Tibial nerve (tissue), 4 donors: ENCODE data around the gene SELENOS. TPM values are rescaled to one million over a fixed set of nuclear protein-coding genes. Genes with fewer than 3 reads are reported as not detected.

ENCODE experiments used
- DNase-seq, 2 donors: peaks; one replicate each; pipeline ENCODE4 v3.0.0-alpha.2; 2019; ENCODE audit warnings: low spot score in 2 of 2
- H3K27ac ChIP-seq, 4 donors: fragments of 200-600 bp; sonication (generic) in 3 of 4; one replicate each; pipeline ENCODE4 v1.5.1; 2017 to 2019; ENCODE audit warnings: mild to moderate bottlenecking in 1 of 4
- H3K27me3 ChIP-seq, 2 donors: fragments of 200-600 bp; sonication (generic) in 1 of 2; one replicate each; pipeline versions ENCODE4 v1.5.1 to v1.6.0; 2017 to 2019
- H3K36me3 ChIP-seq, 3 donors: fragments of 200-600 bp; sonication (generic); one replicate each; pipeline ENCODE4 v1.5.1; 2018 to 2019
- H3K4me1 ChIP-seq, 4 donors: fragments of 200-600 bp; sonication (generic) in 3 of 4; one replicate each; pipeline ENCODE4 v1.5.1; 2017 to 2019
- H3K4me3 ChIP-seq, 4 donors: fragments of 200-600 bp; sonication (generic) in 3 of 4; one replicate each; pipeline ENCODE4 v1.5.1; 2017 to 2019; ENCODE audit warnings: mild to moderate bottlenecking in 1 of 4, moderate library complexity in 1 of 4
- H3K9me3 ChIP-seq, 4 donors: fragments of 200-600 bp; sonication (generic) in 3 of 4; one replicate each; pipeline ENCODE4 v1.5.1; 2017 to 2019
- EP300 ChIP-seq, 2 donors: sonication (generic); formaldehyde crosslinking; IDR thresholded peaks; one replicate each; pipeline ENCODE4 v1.6.1; 2017; ENCODE audit warnings: antibody characterized with exemption in 2 of 2, mild to moderate bottlenecking in 1 of 2
- POLR2A ChIP-seq, 2 donors: fragments of 450-650 bp; IDR thresholded peaks; one replicate each; pipeline ENCODE4 v1.6.1; 2017; ENCODE audit warnings: antibody characterized with exemption in 2 of 2, mild to moderate bottlenecking in 2 of 2, moderate library complexity in 2 of 2
- WGBS, 2 donors: methylation state at CpG; one replicate each; pipeline ENCODE4 v1.1.5; 2018; 5-methylcytosine and 5-hydroxymethylcytosine counted together
- total RNA-seq, 4 donors: library from RNA; depleted of rRNA; stranded (reverse); fragments of >200 nt; gene quantifications; one replicate each; pipeline ENCODE4 v1.1.0, GENCODE V29; 2016
- TF ChIP-seq, protein P1 (sequence below), 5 experiments: fragments of 200-600 bp in 3 of 5; fragments of 450-650 bp in 2 of 5; sonication (generic) in 3 of 5; IDR thresholded peaks; one replicate each; pipeline ENCODE4 v1.5.1; 2016 to 2019; ENCODE audit warnings: antibody characterized with exemption in 5 of 5, mild to moderate bottlenecking in 3 of 5, moderate library complexity in 2 of 5

The SELENOS gene
- total RNA-seq, 4 donors from 2014 or later = 64.8 to 104 (median 88.0) TPM

DNA sequence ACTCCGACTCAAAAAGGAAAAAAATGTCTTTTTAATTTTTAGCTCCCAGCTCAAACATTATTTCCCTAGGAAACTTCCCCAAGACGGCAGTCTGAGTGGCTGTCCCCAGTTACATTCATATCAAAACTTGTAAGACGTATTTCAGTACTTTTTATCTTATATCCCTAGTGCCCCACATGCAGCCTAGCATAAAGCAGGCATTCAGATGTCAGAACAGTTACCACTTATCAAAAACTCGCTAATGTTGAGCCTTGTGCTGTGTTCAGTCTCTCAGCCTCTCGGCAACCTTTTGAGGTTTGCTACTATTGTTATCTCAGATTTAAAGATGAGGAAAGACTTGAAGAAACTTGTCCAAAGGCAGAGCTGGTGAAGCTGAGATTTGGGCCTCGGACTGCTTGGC, 6.6 kb upstream of the SELENOS start:
- DNase-seq = no peak
- Histone ChIP-seq H3K27me3 (no peaks in the 10 kb centered on the region), H3K9me3 (no peaks in the 10 kb centered on the region), H3K27ac (no peak overlapping the region), H3K4me1 (peaks cover 0 to 11% (median 0%) of the 10 kb centered on the region in 4 donors), H3K36me3 (peaks cover 0 to 91% (median 11%) of the 10 kb centered on the region in 3 donors), H3K4me3 (no peak overlapping the region)
- WGBS, 2 donors = 75 to 89% methylated on average over 6 of the region's 6 CpGs
- no peak for TF ChIP-seq POLR2A (IDR thresholded peaks at IDR 0.05)

- Histone ChIP-seq H3K4me3 (no peak overlapping the region), H3K27me3 (no peaks in the 10 kb centered on the region), H3K27ac (no peak overlapping the region), H3K36me3 (peaks cover 0 to 57% (median 4%) of the 10 kb centered on the region in 3 donors), H3K9me3 (no peaks in the 10 kb centered on the region), H3K4me1 (peaks cover 0 to 22% (median 15%) of the 10 kb centered on the region in 4 donors)
- TF ChIP-seq EP300 (IDR thresholded peaks at IDR 0.05) = no peak
- TF ChIP-seq POLR2A (IDR thresholded peaks at IDR 0.05) = no peak
- TF ChIP-seq, protein P1, sequence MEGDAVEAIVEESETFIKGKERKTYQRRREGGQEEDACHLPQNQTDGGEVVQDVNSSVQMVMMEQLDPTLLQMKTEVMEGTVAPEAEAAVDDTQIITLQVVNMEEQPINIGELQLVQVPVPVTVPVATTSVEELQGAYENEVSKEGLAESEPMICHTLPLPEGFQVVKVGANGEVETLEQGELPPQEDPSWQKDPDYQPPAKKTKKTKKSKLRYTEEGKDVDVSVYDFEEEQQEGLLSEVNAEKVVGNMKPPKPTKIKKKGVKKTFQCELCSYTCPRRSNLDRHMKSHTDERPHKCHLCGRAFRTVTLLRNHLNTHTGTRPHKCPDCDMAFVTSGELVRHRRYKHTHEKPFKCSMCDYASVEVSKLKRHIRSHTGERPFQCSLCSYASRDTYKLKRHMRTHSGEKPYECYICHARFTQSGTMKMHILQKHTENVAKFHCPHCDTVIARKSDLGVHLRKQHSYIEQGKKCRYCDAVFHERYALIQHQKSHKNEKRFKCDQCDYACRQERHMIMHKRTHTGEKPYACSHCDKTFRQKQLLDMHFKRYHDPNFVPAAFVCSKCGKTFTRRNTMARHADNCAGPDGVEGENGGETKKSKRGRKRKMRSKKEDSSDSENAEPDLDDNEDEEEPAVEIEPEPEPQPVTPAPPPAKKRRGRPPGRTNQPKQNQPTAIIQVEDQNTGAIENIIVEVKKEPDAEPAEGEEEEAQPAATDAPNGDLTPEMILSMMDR (IDR thresholded peaks at IDR 0.05) = no peak
- no peak for DNase-seq
- WGBS, 2 donors = 95 to 100% methylated on average over 2 of the region's 2 CpGs
These were observed 2.7 kb upstream of the SELENOS start for GRCh38 chr15:101280007-101280406.

GRCh38 chr15:101277943-101278564, 769 bp upstream of the SELENOS start:
- H3K36me3 ChIP-seq = peaks cover 6 to 57% (median 11%) of the 10 kb centered on the region in 3 donors
- no peaks in the 10 kb centered on the region for H3K9me3 ChIP-seq
- TF ChIP-seq, protein P1 (IDR thresholded peaks at IDR 0.05) = no peak
- TF ChIP-seq EP300 (IDR thresholded peaks at IDR 0.05) = no peak
- no peak for TF ChIP-seq POLR2A (IDR thresholded peaks at IDR 0.05)
- no peaks in the 10 kb centered on the region for H3K27me3 ChIP-seq
- WGBS, 2 donors = 79 to 87% methylated on average over 12 of the region's 12 CpGs
- H3K4me1 ChIP-seq = peaks cover 0 to 22% (median 15%) of the 10 kb centered on the region in 4 donors
- H3K4me3 ChIP-seq = peak overlapping the region; percentile 66 to 97 (median 88)
- no peak for DNase-seq
- H3K27ac ChIP-seq = peak overlapping the region; percentile 54 to 92 (median 91)

DNA sequence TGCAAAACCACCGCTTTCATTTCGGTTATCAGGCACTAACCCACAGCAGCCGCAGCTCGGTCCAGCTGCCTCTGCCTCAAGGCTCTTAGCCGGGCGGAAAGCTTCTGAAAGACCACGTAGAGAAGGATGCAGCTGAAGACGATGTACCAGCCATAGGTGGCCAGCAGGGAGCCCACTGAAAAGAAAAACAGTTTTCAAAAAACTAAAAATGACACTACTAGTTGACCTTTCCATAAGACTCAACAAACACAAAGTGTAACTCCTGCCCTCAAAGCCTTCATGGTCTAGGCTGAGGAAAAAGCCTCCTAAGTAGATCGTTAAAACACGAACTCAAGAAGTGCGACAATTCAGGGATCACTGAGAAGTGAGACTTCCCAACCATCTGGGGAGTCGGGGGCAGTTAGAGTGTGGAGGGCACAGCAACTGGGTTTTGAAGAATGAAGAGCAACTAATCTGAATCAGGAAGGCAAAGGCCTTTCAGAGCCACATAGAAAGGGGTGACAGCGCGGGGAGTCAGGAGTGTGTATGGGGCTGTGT, 716 bp downstream of the SELENOS start:
- TF ChIP-seq, protein P1 (IDR thresholded peaks at IDR 0.05) = peak in 3 of 5 experiments; percentile 15 to 28 (median 24)
- no peak for TF ChIP-seq POLR2A (IDR thresholded peaks at IDR 0.05)
- no peak for TF ChIP-seq EP300 (IDR thresholded peaks at IDR 0.05)
- H3K4me1 ChIP-seq = peaks cover 0 to 22% (median 15%) of the 10 kb centered on the region in 4 donors
- H3K9me3 ChIP-seq = no peaks in the 10 kb centered on the region
- no peak for DNase-seq
- H3K36me3 ChIP-seq = peaks cover 6 to 57% (median 23%) of the 10 kb centered on the region in 3 donors
- 16% methylated on average over 14 of the region's 14 CpGs for WGBS, 2 donors
- H3K27ac ChIP-seq = peak overlapping the region; percentile 68 to 92 (median 91)
- peak overlapping the region; percentile 66 to 97 (median 88) for H3K4me3 ChIP-seq
- no peaks in the 10 kb centered on the region for H3K27me3 ChIP-seq

DNA sequence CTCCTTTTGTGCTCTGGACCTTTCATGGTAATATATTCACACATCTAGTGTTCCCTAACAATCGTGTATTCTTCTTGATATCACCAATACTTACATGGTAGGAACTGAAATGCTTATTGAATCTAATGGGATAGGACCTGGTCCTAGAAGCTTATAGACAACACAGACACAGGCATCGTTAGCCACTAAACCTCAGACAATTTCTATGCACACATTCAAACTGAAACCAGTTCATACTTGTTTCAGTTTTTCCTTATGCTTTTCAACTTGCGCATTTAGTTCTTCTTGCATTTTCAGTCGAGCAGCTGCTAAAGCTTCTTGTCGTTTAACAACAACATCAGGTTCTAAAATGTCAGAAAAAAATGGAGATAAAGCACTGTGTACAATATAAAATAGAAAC, 2.3 kb downstream of the SELENOS start:
- no peak for DNase-seq
- TF ChIP-seq EP300 (IDR thresholded peaks at IDR 0.05) = no peak
- TF ChIP-seq POLR2A (IDR thresholded peaks at IDR 0.05) = no peak
- TF ChIP-seq, protein P1 (IDR thresholded peaks at IDR 0.05) = no peak
- peaks cover 0 to 22% (median 15%) of the 10 kb centered on the region in 4 donors for H3K4me1 ChIP-seq
- no peaks in the 10 kb centered on the region for H3K9me3 ChIP-seq
- H3K27ac ChIP-seq = peak overlapping the region in 1 of 4 donors; percentile 92
- 84 to 87% methylated on average over 5 of the region's 5 CpGs for WGBS, 2 donors
- H3K27me3 ChIP-seq = no peaks in the 10 kb centered on the region
- H3K36me3 ChIP-seq = peaks cover 6 to 57% (median 28%) of the 10 kb centered on the region in 3 donors
- no peak overlapping the region for H3K4me3 ChIP-seq
